HL-60 (cell line): ENCODE data around the gene FBXO24.

ENCODE experiments used
- CTCF ChIP-seq: IDR thresholded peaks from one replicate; pipeline ENCODE4 v1.5.1; 2011; ENCODE audit warnings: low read length, control low read depth, inconsistent platforms; ENCODE audit not compliant: insufficient read depth
- GABPA ChIP-seq: IDR thresholded peaks from 2 replicates; pipeline ENCODE4 v1.6.1; 2012; ENCODE audit warnings: low read depth
- POLR2AphosphoS5 ChIP-seq: IDR thresholded peaks from 2 replicates; pipeline ENCODE4 v1.6.1; 2012; ENCODE audit warnings: low read depth
- REST ChIP-seq: IDR thresholded peaks from 2 replicates; pipeline ENCODE4 v1.6.1; 2012; ENCODE audit warnings: low read depth; ENCODE audit not compliant: insufficient replicate concordance
- SPI1 ChIP-seq: IDR thresholded peaks from 2 replicates; pipeline ENCODE4 v1.6.1; 2012; ENCODE audit warnings: low read depth, mild to moderate bottlenecking, borderline replicate concordance

GRCh38 chr7:100556541-100556940, 29.6 kb upstream of the FBXO24 start:
- TF ChIP-seq CTCF (no peak), POLR2AphosphoS5 (no peak), REST (no peak), SPI1 (no peak), GABPA (no peak)
